K562 (cell line): Measurements from ENCODE around the gene ENDOG. TPM values are rescaled to one million over a fixed set of nuclear protein-coding genes. Genes with fewer than 3 reads are reported as not detected.

Source experiments
- BCOR ChIP-seq: fragments of 450-650 bp; IDR thresholded peaks from 2 replicates; pipeline ENCODE4 v1.6.1; 2016
- GTF2A2 ChIP-seq: IDR thresholded peaks from 2 replicates; pipeline ENCODE4 v1.6.1; 2016; ENCODE audit warnings: mild to moderate bottlenecking, missing genetic modification characterization, missing compliant biosample characterization
- KAT8 ChIP-seq: fragments of 450-650 bp; IDR thresholded peaks from 2 replicates; pipeline ENCODE4 v1.6.1; 2016; ENCODE audit warnings: low read depth, mild to moderate bottlenecking
- MITF ChIP-seq: IDR thresholded peaks from 2 replicates; pipeline ENCODE4 v1.6.1; 2014; ENCODE audit warnings: antibody characterized with exemption
- RNF219 ChIP-seq: fragments of 250-450 bp; sonication (Bioruptor Pico); IDR thresholded peaks from 2 replicates; pipeline ENCODE4 v1.5.0; 2022; ENCODE audit warnings: mild to moderate bottlenecking
- RREB1 ChIP-seq: fragments of 250-450 bp; sonication (Bioruptor Pico); IDR thresholded peaks from 2 replicates; pipeline ENCODE4 v1.4.0; 2020
- SMAD4 ChIP-seq: fragments of 250-450 bp; sonication (Bioruptor Pico); conservative IDR thresholded peaks from 2 replicates; pipeline ENCODE4 v1.8.0; 2021; ENCODE audit warnings: inconsistent platforms, mild to moderate bottlenecking, moderate library complexity
- SMARCA4 ChIP-seq: fragments of 450-650 bp; IDR thresholded peaks from 2 replicates; pipeline ENCODE4 v1.6.1; 2016
- TAF7 ChIP-seq: fragments of 450-650 bp; IDR thresholded peaks from 2 replicates; pipeline ENCODE4 v1.6.1; 2016; ENCODE audit warnings: missing genetic modification characterization, missing compliant biosample characterization
- TCF15 ChIP-seq: fragments of 250-450 bp; sonication (Bioruptor Pico); IDR thresholded peaks from 2 replicates; pipeline ENCODE4 v1.8.0; 2022; ENCODE audit warnings: moderate library complexity, mild to moderate bottlenecking, inconsistent platforms
- TGIF2 ChIP-seq: sonication (generic); formaldehyde crosslinking; IDR thresholded peaks from 2 replicates; pipeline ENCODE4 v1.8.1; 2022; ENCODE audit warnings: mild to moderate bottlenecking, missing genetic modification reagents, moderate library complexity
- ZBTB34 ChIP-seq: fragments of 250-450 bp; sonication (Bioruptor Pico); IDR thresholded peaks from 2 replicates; pipeline ENCODE4 v1.8.0; 2021; ENCODE audit warnings: mild to moderate bottlenecking, moderate library complexity
- ZNF12 ChIP-seq: sonication (generic); formaldehyde crosslinking; IDR thresholded peaks from 2 replicates; pipeline ENCODE4 v1.4.0; 2020; ENCODE audit warnings: mild to moderate bottlenecking, missing genetic modification reagents
- ZNF23 ChIP-seq: fragments of 250-450 bp; sonication (Bioruptor Pico); IDR thresholded peaks from 2 replicates; pipeline ENCODE4 v1.4.0; 2020; ENCODE audit warnings: mild to moderate bottlenecking
- ZNF398 ChIP-seq: fragments of 250-450 bp; sonication (Bioruptor Pico); IDR thresholded peaks from 2 replicates; pipeline ENCODE4 v1.8.0; 2021; ENCODE audit warnings: moderate library complexity, mild to moderate bottlenecking, inconsistent platforms
- polyA plus RNA-seq, 8 experiments: library from polyadenylated mRNA; depleted of rRNA in 4 of 8; stranded (reverse) in 5 of 8; unstranded in 3 of 8; fragments of >200 nt; fragmentation: Nextera tagmentation in 2 of 8; fragmentation: Illumina TruSeq in 1 of 8; extraction: Ambion mirVana in 2 of 8; extraction: Trizol in 1 of 8; gene quantifications; 2 replicates each; pipeline versions ENCODE4 v1.2.1 to v1.2.3, GENCODE V29; 2011 to 2014; ENCODE audit warnings: inconsistent platforms in 1 of 8, missing spikeins in 1 of 8
- total RNA-seq, 7 experiments: library from RNA; depleted of rRNA in 6 of 7; stranded (reverse); fragments of >200 nt in 6 of 7; fragmentation: Illumina TruSeq in 2 of 7; extraction: Trizol in 2 of 7; gene quantifications; 2 replicates each; pipeline versions ENCODE4 v1.2.1 to v1.2.3, GENCODE V29; 2011 to 2021; ENCODE audit warnings: low replicate concordance in 1 of 7

The ENDOG gene
- total and polyA plus RNA-seq, 9 of the 15 experiments (the other 6 are each of a cell fraction or from before 2014, with no cell fraction given) = 1.2 to 91.0 (median 25.5) TPM

- TF ChIP-seq RNF219 = no peak
- no peak for TF ChIP-seq TAF7 (tag)
- 0 out of 2 replicates have a peak, but pooled peaks have one; percentile 46 for TF ChIP-seq SMAD4
- TF ChIP-seq ZNF12 = no peak
- TF ChIP-seq KAT8 = no peak
- TF ChIP-seq GTF2A2 (tag) = no peak
- TF ChIP-seq ZNF23 (CRISPR knock-in tag) = no peak
- no peak for TF ChIP-seq ZBTB34 (CRISPR knock-in tag)
- no peak for TF ChIP-seq RREB1 (CRISPR knock-in tag)
- no peak for TF ChIP-seq ZNF398 (CRISPR knock-in tag)
- TF ChIP-seq TGIF2 (CRISPR knock-in tag) = no peak
- TF ChIP-seq BCOR = no peak
- TF ChIP-seq SMARCA4 = peak; percentile 92; the same call in 1 of the 2 replicates
- TF ChIP-seq MITF = no peak
- no peak for TF ChIP-seq TCF15
Observed at GRCh38 chr9:128845186-128845931, 27.1 kb downstream of the ENDOG start (continued).
